ENCODE measurements around the gene PRDM2.

Gene PRDM2

GRCh38 chr1:13703558-13704490, 3.8 kb downstream of the PRDM2 start:
- TF ChIP-seq CTCF (IDR thresholded peaks at IDR 0.05; ENCODE audit: low read depth, low read length) (no peak), MAX (IDR thresholded peaks at IDR 0.05; ENCODE audit: low read depth, low read length) (no peak), POLR2A (IDR thresholded peaks at IDR 0.05; ENCODE audit: extremely low read depth, insufficient read length) (no peak), MYC (IDR thresholded peaks at IDR 0.05; ENCODE audit: low read depth, low read length) (no peak)
- no peak overlapping the region for H3K4me3 ChIP-seq (ENCODE audit: low read depth, low read length)
- no peak for DNase-seq (ENCODE audit: low read depth)

- no peak for TF ChIP-seq MYC (IDR thresholded peaks at IDR 0.05; ENCODE audit: low read depth, low read length)
- TF ChIP-seq MAX (IDR thresholded peaks at IDR 0.05; ENCODE audit: low read depth, low read length) = no peak
- TF ChIP-seq POLR2A (IDR thresholded peaks at IDR 0.05; ENCODE audit: extremely low read depth, insufficient read length) = no peak
- no peak for TF ChIP-seq CTCF (IDR thresholded peaks at IDR 0.05; ENCODE audit: low read depth, low read length)
- no peak overlapping the region for H3K4me3 ChIP-seq (ENCODE audit: low read depth, low read length)
- DNase-seq (ENCODE audit: low read depth) = no peak
Measured at GRCh38 chr1:13706046-13706445, 6.1 kb downstream of the PRDM2 start.

- DNase-seq (ENCODE audit: low read depth) = no peak
- TF ChIP-seq CTCF (IDR thresholded peaks at IDR 0.05; ENCODE audit: low read depth, low read length) (no peak), MYC (IDR thresholded peaks at IDR 0.05; ENCODE audit: low read depth, low read length) (no peak), MAX (IDR thresholded peaks at IDR 0.05; ENCODE audit: low read depth, low read length) (no peak), POLR2A (IDR thresholded peaks at IDR 0.05; ENCODE audit: extremely low read depth, insufficient read length) (no peak)
- H3K4me3 ChIP-seq (ENCODE audit: low read depth, low read length) = no peak overlapping the region
Measured at GRCh38 chr1:13707164-13707563, 7.2 kb downstream of the PRDM2 start.

GRCh38 chr1:13708380-13708982, 8.5 kb downstream of the PRDM2 start:
- no peak for TF ChIP-seq POLR2A (IDR thresholded peaks at IDR 0.05; ENCODE audit: extremely low read depth, insufficient read length)
- no peak for TF ChIP-seq MAX (IDR thresholded peaks at IDR 0.05; ENCODE audit: low read depth, low read length)
- TF ChIP-seq MYC (IDR thresholded peaks at IDR 0.05; ENCODE audit: low read depth, low read length) = no peak
- TF ChIP-seq CTCF (IDR thresholded peaks at IDR 0.05; ENCODE audit: low read depth, low read length) = no peak
- DNase-seq (ENCODE audit: low read depth) = no peak
- no peak overlapping the region for H3K4me3 ChIP-seq (ENCODE audit: low read depth, low read length)

- TF ChIP-seq MYC (IDR thresholded peaks at IDR 0.05; ENCODE audit: low read depth, low read length) (no peak), CTCF (IDR thresholded peaks at IDR 0.05; ENCODE audit: low read depth, low read length) (no peak), POLR2A (IDR thresholded peaks at IDR 0.05; ENCODE audit: extremely low read depth, insufficient read length) (no peak), MAX (IDR thresholded peaks at IDR 0.05; ENCODE audit: low read depth, low read length) (no peak)
- no peak for DNase-seq (ENCODE audit: low read depth)
- no peak overlapping the region for H3K4me3 ChIP-seq (ENCODE audit: low read depth, low read length)
Measured at GRCh38 chr1:13710086-13710485, 10.1 kb downstream of the PRDM2 start.

Data from NB4 (cell line).